IPS DF 19.7 (cell line): ENCODE data around the gene C1QB.
"Not testable (repeated sequence)": the region's sequence is repeated elsewhere in the genome, so short reads cannot be mapped to it uniquely, and the experiment has no call there.

Experiments used
- DNase-seq: peaks from one replicate; pipeline ENCODE4 v3.0.0-alpha.2; 2013; ENCODE audit warnings: low read depth, low spot score

C1QB gene

DNA sequence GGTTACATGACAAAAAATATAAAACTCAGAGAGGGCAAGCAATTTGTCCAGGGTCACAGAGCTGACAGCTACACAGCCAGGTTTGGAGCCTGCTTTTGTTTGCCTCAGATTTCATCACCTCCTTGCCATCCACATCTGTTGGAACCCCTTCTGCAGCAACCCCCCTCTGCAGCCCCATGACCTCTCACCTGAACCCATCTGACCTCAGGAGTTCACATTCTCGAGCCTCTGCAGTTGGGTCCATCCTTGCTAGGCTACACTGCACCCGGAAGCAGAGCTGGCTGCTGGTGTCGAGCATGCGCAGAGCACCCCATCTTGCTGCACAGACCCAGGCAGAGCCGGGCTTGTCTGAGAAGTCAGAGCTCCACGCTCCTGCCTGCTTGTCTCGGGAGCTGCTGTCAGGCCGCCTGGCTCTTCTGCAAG, 10.0 kb downstream of the C1QB start:
- no peak for DNase-seq

DNA sequence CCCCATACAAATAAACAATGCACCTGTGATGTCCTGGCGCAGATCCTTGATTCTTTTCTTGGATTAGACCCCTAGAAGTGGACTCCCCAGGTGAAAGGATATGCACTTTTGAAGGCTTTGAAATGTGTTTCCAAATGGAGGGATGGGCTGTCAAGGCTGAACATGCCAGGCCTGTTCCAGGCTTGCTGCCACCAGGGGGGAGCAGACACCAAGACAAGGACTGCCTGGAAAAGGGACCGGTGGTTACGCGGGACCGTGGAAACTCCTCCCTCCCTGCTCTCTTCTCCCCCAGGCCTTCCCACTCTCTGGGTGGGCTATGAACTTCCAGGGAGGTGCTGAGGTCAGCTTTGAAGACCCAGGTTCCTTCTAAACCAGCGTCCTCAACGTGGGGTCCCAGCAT, 12.7 kb downstream of the C1QB start:
- DNase-seq = no peak

DNA sequence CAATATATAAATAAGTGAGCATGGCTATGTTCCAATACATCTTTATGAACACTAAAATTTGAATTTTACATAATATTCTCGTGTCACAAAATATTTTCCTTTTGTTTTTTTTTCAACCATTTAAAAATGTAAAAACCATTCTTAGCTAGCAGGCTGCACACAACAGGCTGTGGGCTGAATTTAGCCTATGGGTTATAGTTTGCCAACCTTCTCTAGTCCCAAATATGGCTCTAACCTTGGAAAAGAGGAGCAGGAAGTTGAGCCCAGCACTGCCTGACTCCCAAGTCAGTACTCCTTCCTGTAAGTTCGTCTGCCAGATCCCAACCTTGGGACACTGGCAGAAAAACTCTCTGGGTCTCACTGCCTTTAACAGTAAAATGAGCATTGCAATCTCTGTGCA, 13.4 kb downstream of the C1QB start:
- no peak for DNase-seq

DNA sequence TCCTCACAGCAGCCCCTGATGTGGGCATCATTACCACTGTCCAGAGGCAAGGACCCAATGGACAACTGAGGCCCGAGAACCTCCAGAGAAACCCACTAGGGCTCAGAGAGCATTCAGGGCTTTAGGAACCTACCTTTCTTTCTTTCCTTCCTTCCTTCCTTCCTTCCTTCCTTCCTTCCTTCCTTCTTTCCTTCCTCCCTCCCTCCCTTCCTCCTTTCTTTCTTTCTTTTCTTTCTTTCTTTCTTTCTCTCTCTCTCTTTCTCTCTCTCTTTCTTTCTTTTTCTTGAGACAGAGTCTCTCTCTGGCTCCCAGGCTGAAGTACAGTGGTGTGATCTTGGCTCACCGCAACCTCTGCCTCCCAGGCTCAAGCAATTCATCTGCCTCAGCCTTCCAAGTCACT, 15.8 kb downstream of the C1QB start:
- DNase-seq = not testable (repeated sequence)

DNA sequence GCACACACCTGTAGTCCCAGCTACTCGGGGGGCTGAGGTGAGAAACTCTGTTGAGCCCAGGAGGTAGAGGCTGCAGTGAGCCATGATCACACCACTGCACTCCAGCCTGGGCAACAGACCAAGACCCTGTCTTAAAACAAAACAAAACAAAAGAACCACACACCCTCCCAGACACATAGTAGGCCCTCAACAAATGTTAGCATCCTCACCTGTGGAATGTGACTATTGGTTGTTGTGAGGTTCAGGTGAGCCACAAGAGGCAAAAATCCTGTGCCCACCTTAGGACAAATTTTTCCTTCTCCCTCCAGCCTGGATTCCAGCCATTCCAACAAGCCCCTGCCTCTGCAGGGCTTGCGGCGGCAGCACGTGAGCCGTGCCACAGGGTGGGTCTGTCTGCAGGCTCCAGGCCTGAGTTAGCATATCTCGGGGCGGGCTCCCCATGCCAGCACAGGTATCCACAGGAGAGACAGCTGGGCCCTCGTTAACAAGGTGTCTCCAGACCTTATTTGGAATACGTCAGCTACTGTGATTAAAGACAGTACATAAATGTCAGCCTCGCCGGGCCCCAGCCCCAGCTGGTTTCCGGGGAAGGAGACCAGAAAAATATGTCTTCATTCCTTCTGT, 17.4 kb downstream of the C1QB start:
- no peak for DNase-seq

DNA sequence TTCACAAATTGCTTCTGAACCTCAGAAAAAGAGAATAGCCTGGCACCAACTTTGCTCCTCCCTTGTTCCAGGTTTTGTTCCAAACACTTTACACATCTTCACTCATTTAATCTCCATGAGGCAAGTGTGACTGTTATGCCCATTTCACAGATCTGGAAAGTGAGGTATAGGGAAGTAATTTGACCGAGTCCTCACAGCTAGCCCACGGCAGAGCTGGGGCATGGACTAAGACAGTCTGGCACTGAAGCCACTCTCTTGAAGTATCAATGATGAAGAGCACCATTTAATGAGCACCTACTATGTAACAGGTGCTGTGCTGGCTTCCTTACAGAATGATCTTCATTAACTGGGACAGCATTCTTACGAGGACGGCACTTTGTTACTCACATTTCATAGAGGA, 19.0 kb downstream of the C1QB start:
- no peak for DNase-seq

DNA sequence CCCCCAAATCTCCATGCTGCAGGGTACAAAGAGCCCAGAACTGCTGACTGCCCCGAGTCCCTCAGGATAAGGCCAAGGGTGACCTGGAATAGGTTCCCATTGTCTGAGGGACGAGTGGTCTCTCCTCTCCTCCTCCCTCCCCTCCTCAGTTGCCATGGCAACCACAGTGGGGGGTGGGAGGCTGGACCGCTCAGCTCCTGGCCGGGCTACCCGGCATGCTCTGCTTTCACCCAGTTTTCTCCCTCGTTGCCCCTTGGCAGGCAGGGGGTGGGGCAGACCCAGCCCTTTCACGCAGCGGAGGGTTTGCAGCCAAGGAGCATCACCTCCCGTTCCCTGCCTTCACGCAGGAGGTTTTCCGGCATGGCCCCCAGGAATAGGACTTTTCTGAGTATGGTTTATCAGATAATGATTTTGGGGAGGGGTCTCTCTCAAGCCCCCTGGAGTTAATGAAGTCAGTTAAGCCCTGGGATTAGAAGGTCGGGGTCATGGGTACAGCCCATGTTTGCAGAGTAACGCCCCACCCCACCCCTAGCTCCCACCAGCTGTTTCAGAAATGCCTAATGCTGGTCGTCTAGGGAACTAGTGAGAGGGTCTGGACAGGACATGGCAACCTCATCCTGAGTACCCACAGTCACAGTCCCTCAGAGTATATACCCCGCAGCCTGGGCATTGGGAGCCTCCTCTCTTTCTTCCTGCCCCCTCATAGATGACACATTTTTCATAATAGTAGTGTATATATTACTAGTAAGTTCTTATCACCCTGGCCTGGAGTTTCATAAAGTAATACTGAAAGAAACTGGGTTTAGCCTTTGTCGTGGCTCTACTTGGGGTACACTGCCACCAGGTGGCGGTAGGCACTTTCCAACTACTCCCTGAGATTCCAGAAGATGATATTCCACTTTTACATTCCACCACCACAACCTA, 20.7 kb downstream of the C1QB start:
- DNase-seq = no peak

DNA sequence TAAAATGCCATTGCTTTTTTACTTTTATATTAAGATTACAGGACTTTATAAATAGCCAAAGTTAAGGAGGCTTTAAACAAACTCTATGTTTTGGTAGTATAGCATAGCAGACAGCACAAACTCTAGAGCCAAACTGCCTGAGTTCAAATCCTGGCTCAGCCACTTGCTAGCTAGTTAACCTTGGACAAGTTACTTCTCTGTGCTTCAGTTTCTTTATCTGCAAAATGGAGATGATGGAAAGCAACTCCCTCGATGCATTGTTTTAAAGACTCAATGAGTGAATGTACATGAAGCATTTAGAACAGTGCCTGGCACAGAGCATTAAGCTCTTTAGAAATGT, 21.3 kb downstream of the C1QB start:
- DNase-seq = no peak

DNA sequence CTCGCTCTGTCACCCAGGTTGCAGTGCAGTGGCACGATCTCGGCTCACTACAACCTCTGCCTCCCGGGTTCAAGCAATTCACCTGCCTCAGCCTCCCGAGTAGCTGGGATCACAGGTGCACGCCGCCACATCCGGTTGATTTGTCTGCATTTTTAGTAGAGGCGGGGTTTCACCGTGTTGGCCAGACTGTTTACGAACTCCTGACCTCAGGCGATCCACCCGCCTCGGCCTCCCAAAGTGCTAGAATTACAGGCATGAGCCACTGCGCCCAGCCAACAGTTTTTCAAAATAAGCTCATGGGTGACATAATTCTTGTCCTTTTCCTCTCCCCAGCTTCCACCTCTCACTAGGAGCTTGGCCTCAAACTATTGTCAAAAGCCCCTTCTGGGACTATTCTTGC, 23.1 kb downstream of the C1QB start:
- DNase-seq = not testable (repeated sequence)

DNA sequence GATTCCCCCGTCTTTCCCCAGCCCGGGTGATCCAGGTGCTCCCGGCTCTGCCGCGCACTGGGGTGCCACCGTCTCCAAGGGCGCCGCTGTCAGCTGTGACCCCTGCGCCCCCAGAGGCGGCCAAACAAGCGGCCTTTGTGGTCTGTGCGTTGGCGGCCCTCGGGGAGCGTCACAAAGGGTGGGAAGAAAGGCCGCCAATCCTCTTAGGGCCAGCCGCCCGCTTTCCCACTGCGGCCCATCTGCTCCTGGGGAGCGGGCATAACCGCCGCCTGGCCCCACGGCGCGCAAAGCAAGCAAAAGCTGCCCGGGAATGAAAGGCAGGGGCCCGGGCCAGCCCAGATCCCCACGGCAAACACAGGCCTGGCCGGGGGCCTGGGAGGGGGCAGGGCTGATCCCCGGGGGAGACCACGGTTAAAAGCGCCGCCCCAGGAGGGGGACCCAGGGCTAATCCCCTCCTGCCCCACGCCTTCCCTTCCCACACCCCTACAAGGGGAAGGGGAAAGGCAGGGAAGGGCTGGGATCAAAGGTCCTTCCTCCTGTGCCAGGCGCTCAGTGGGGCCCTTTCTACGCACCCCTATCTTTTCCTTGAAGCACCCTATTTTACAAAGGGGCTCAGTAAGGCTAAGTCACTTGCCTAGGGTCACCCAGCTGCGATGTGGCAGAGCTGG, 24.0 kb downstream of the C1QB start:
- DNase-seq = no peak

DNA sequence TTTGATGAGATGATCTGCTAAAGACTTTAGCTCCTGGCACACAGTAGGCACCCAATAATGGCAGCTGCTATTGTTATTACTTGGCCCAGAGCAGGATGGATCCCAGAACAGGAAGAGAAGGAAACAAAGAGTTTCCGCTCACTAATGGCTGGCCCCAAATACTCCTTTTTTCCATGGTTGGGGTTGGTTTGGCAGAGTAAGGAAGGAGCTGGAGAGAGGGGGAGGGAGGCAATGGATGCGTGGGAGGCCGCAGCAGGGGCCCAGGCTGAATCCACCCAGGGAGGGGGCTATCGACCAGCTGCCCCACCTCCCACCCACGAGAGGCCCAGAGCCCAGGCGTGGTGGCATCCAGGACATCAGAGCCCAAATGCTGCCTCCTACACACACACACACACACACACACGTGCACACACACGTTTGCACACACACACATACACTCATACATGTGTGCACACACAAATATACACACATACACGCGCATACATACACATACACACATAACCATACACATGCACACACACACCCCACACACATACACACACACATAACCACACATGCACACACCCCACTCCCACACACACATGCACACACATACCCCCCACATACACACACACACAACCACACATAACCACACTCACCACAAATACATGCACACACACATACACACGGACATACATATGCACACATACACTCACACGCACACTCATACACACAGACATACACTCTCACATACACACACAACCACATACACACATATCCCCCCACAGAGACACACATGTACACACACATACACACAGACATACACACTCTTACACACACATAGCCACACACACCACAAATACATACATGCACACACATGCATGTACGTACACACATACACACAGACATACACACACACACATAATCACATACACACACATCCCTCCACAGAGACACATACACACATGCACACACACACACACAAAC, 25.2 kb downstream of the C1QB start:
- no peak for DNase-seq

DNA sequence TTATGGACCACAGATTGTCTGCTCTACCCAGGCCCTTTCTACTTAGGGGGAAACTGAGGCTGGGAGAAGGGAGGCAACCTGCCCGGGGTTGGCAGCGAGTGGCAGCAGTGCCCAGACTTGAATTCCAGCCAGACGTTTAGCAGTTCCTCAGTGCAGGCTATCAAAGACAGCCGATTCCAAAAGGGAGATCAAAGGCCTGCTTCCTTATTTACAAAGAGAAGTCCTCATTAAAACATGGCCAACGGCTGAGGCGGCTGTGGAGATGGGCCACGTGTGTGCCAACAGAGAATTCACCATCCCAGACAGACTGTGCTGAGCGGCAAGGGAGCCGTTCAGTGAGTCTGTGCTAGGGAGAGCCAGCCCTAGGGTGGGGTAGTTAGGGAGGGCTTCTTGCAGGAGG, 27.7 kb downstream of the C1QB start:
- no peak for DNase-seq

DNA sequence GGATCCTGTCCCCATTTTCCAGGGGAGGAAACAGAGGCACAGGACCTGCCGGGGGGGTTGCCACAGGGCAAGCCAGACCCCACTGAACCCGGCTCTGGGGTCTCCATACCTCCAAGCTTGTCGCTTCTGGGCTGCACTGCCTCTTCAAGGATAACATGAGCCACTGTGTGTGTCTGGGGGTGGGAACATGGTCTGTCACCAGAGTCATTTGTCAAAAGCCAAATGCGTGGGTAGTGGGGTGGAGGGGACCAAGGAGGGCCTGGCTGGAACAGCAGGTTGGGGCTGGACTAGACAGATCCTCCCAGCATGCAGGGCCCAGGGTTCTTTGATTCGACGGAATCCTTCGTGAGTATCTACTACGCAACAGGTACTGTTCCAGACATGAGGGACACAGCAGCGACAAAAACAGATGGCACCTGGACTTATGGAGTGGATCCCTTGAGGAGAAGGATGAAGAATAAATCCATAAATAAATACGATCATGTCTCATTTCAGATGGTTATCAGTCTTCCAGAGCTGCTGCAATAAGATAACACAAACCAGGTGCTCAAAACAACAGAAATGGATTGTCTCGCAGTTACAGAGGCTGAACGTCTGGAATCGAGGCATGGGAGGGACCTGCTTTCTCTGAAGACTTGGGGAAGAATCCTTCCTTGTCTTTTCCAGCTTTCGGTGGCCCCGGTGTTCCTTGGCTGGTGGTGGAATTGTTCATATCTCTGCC, 28.7 kb downstream of the C1QB start:
- DNase-seq = no peak

DNA sequence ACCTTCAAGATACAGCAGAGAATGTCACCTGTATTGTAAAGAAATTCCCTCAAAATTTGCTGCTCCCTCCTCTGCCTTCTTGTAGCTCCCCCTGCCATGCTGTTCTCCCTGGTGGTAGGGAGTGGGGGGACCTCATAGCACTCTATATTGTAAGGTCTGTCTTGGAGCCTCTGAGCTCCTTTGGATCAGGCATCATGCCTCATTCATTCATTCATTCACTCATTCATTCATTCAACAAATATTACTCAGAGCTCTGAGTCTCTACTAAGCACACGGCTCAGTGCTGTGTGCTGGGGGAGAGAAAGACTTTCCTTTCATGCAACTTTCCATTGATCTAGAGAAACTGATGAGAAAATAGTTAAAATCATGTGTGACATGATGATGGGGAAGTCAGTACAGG, 30.5 kb downstream of the C1QB start:
- no peak for DNase-seq

DNA sequence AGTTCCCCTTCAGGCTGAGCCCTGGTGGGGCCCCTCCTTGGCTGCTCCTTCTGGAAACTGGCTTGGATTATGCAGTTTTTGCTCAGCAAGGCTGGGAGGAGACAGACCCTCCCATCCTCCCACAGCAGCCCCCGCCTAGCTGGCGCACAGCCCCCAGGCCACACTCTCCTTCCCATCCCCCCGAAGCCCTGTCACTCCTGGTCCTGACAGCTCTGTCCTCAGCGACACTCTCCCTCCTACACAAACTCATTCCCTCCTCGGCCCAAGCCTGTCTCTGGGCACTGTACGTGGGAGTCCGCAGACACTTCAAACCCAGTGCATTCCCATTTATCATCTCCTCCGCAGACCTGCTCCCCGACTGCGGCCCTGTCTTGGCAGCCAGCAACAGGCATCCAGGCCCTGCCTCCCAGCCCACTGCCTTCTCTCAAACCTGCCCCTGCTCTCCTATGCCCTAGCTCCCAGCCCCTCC, 32.6 kb downstream of the C1QB start:
- DNase-seq = no peak

DNA sequence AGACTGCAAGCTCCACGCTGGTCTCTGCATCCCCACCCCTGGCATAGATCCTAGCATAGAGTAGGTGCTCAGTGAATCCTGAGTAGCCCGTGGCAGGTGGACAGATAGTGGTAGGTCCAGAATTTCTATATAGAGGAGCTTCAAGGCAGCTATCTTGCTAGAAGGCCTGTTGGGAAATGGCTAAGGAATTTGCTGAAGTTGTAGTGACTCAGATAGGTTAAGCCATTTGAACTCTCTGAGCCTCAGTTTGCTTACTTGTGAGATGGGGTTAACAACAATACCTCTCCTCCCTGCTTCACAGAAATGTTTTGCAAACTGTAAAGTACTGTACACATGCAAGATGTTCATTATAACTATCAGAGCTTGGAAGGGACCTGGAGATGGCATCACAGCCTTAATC, 34.2 kb downstream of the C1QB start:
- no peak for DNase-seq

DNA sequence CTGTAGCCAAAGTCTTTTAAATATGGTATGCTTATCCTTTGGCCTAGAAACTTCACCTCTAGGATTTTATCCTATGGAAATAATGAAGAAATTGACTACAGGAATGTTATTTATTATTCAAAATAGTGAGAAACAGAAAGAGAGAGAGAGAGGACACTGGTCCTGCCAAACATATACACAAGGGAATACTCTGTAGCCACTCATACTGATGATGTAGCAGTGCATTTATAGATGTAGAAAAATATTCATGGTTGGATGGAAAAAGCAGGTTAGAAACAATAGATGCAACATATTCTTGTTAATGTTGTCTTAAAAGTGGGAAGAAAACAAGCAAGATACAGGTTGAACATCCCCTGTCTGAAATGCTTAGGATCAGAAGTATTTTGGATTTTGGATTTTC, 35.4 kb downstream of the C1QB start:
- no peak for DNase-seq

DNA sequence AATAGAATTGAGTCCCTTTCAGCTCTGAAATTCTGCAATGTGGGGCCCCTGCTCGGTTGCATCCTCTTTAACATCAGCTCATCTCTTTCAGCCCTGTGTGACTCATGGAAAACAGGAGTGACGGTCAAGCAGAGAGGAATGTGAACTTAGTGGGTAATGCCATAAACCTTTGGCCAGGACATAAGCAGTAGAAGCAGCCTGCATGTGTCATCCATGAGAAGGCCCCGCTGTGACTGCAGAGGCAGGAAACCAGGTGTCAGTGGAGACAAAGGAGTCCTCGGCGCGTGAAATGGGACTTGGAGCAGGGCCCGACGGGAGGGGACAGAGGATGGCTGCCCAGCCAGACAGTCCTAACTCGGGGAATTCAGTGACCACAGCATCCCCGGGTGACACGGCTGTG, 36.5 kb downstream of the C1QB start:
- no peak for DNase-seq

DNA sequence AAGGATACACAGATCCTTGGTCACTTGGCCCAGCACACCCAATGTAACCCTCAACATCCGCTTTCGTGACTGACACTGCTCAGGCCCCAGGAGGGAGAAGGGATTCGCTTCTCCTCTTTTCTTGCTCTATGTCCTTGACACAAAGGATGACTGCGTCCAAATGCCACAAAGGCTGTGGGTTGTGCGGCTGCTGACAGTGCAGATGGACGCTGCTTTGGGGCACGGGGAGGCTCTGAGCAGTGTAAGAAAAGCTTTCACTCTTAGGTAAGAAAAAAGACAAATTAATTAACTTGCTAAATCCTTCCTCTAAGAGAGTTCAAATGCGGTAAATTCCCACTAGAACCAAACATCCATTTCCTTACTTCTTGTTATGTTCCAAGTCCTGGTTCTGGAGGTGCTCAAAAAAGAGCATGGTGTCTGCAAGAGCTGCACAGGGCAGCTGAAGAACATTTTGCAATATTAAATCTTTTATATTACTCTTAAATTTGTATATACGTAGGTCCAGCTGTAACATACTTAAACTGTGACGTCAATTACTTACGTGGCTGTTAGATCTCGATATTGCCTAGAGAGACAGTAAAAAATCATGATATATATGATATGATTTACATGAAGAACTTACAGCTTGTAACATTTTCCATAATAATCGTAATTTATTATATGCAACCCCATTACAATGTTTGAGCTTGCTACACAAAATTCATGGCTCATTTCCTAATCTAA, 38.2 kb downstream of the C1QB start:
- DNase-seq = no peak

DNA sequence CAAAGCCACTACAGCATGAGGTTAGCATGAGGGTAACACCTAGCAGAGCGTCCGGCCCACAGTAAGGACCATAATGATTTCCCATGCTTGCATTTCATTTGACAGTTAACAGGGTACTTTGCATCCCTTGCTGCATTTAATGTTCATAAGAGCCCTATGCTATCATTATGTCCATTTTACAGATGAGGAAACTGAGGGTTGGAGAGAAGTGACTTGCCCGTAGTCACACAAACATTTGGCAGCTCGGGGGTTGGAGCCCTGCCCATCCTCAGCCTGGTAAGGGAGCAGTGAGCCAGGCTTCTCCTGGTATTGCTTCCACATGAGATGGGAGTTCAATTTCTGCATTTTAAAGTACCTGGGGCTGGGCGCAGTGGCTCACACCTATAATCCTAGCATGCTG, 41.1 kb downstream of the C1QB start:
- no peak for DNase-seq
